Astrocyte (in vitro differentiated cells and primary cell): ENCODE measurements around the gene KIF5A. TPM values are rescaled to one million over a fixed set of nuclear protein-coding genes. Genes with fewer than 3 reads are reported as not detected.

Source experiments
- DNase-seq: peaks from one replicate; pipeline ENCODE4 v3.0.0-alpha.2; 2010; ENCODE audit warnings: low read depth
- FAIRE-seq: peaks from 2 replicates; lab custom pipeline; 2011; peaks lifted over from hg19 to GRCh38; lab: Jason Lieb, UNC
- H2AFZ ChIP-seq: 2 replicates; pipeline ENCODE4 v1.6.0; 2012; ENCODE audit warnings: low read depth, low read length, inconsistent platforms
- H3K27ac ChIP-seq: 2 replicates; pipeline ENCODE4 v1.5.1; 2011; ENCODE audit warnings: low read depth, low read length, inconsistent platforms
- H3K27me3 ChIP-seq: 2 replicates; pipeline ENCODE4 v1.6.0; 2011; ENCODE audit warnings: low read length, inconsistent platforms; ENCODE audit not compliant: insufficient read depth
- H3K36me3 ChIP-seq: 2 replicates; pipeline ENCODE4 v1.5.1; 2011; ENCODE audit warnings: low read length, inconsistent platforms; ENCODE audit not compliant: insufficient read depth
- H3K4me1 ChIP-seq: 2 replicates; pipeline ENCODE4 v1.5.1; 2011; ENCODE audit warnings: low read length, inconsistent platforms; ENCODE audit not compliant: insufficient read depth
- H3K4me2 ChIP-seq: 2 replicates; pipeline ENCODE4 v1.6.0; 2012; ENCODE audit warnings: low read length, inconsistent platforms
- H3K4me3 ChIP-seq: 2 replicates; pipeline ENCODE4 v1.5.1; 2011; ENCODE audit warnings: low read depth, mild to moderate bottlenecking, low read length, inconsistent platforms; ENCODE audit not compliant: insufficient read depth
- H3K79me2 ChIP-seq: 2 replicates; pipeline ENCODE4 v1.6.0; 2012; ENCODE audit warnings: mild to moderate bottlenecking, low read length, inconsistent platforms; ENCODE audit not compliant: insufficient read depth
- H3K9ac ChIP-seq: 2 replicates; pipeline ENCODE4 v1.6.0; 2012; ENCODE audit warnings: mild to moderate bottlenecking, low read length, inconsistent platforms
- H3K9me3 ChIP-seq: 2 replicates; pipeline ENCODE4 v1.5.1; 2012; ENCODE audit warnings: low read depth, mild to moderate bottlenecking, low read length, inconsistent platforms; ENCODE audit not compliant: insufficient read depth
- H4K20me1 ChIP-seq: 2 replicates; pipeline ENCODE4 v1.6.0; 2012; ENCODE audit warnings: low read length, inconsistent platforms; ENCODE audit not compliant: insufficient read depth
- H3K27ac Mint-ChIP-seq: one replicate; pipeline ENCODE4 v1.8.0; 2021; ENCODE audit warnings: mild to moderate bottlenecking, mixed read lengths; ENCODE audit not compliant: unreplicated experiment
- H3K27me3 Mint-ChIP-seq: one replicate; pipeline ENCODE4 v1.8.0; 2021; ENCODE audit warnings: low read depth, mixed read lengths; ENCODE audit not compliant: unreplicated experiment
- H3K36me3 Mint-ChIP-seq: one replicate; pipeline ENCODE4 v1.8.0; 2021; ENCODE audit warnings: low read depth, mixed read lengths; ENCODE audit not compliant: unreplicated experiment
- H3K4me1 Mint-ChIP-seq: one replicate; pipeline ENCODE4 v1.8.0; 2021; ENCODE audit warnings: low read depth, mixed read lengths; ENCODE audit not compliant: unreplicated experiment
- H3K4me3 Mint-ChIP-seq: one replicate; pipeline ENCODE4 v1.8.0; 2021; ENCODE audit warnings: mild to moderate bottlenecking, moderate library complexity, mixed read lengths; ENCODE audit not compliant: unreplicated experiment
- H3K9me3 Mint-ChIP-seq: one replicate; pipeline ENCODE4 v1.8.0; 2021; ENCODE audit warnings: mild to moderate bottlenecking, mixed read lengths; ENCODE audit not compliant: unreplicated experiment
- EZH2 ChIP-seq: IDR thresholded peaks from 2 replicates; pipeline ENCODE4 v1.6.1; 2012; ENCODE audit warnings: mild to moderate bottlenecking, low read length, inconsistent platforms; ENCODE audit not compliant: insufficient read depth
- total RNA-seq: library from RNA; stranded (reverse); gene quantifications from 2 replicates; pipeline ENCODE4 v1.2.1, GENCODE V29; 2021
- TF ChIP-seq, protein P1 (sequence below): IDR thresholded peaks from 2 replicates; pipeline ENCODE4 v1.5.1; 2011; ENCODE audit warnings: low read depth, mild to moderate bottlenecking, inconsistent platforms, low read length, moderate library complexity; ENCODE audit not compliant: insufficient read depth

KIF5A gene
- total RNA-seq, 1 donor from 2014 or later: 7.2 TPM

DNA sequence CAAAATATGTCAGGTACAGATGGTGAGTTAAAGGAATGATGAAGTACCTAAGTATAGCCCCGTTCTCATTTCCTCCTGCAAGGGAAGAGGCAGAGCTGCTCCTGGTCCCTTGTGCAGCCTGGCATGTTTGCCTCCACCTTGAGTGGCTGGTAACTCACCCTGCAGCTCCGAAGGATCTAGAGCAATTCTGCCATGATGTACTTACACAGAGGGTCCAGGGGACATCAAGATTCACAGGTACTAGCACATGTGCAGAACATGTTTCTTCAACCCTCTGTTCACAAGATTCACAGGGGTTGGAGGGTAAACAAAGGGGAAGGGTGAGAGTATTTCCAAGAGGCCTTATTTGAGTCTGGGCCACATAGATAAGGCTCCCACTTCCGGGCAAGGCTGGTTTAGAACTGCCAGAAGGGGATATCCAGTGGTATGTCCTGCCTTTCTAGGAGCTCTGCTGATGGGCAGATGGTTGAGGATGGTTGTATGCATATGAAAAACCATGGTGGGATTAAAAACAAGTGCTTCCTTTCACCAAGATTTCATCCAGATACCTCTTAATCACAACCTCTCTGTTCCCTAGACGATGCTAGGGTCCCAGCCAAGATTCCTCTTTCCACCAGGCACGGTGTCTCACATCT lies 10.6 kb upstream of the KIF5A start:
- no peak overlapping the region for H3K4me3 ChIP-seq
- H3K36me3 ChIP-seq: peaks cover 24% of the 10 kb centered on the region
- no peak overlapping the region for H3K9ac ChIP-seq
- Mint-ChIP-seq H3K27ac (no peak overlapping the region), H3K36me3 (peaks cover 21% of the 10 kb centered on the region), H3K4me1 (peaks cover 15% of the 10 kb centered on the region), H3K9me3 (no peaks in the 10 kb centered on the region), H3K27me3 (no peaks in the 10 kb centered on the region), H3K4me3 (no peak overlapping the region)
- no peak for DNase-seq
- peaks cover 64% of the 10 kb centered on the region for H4K20me1 ChIP-seq
- TF ChIP-seq, protein P1, sequence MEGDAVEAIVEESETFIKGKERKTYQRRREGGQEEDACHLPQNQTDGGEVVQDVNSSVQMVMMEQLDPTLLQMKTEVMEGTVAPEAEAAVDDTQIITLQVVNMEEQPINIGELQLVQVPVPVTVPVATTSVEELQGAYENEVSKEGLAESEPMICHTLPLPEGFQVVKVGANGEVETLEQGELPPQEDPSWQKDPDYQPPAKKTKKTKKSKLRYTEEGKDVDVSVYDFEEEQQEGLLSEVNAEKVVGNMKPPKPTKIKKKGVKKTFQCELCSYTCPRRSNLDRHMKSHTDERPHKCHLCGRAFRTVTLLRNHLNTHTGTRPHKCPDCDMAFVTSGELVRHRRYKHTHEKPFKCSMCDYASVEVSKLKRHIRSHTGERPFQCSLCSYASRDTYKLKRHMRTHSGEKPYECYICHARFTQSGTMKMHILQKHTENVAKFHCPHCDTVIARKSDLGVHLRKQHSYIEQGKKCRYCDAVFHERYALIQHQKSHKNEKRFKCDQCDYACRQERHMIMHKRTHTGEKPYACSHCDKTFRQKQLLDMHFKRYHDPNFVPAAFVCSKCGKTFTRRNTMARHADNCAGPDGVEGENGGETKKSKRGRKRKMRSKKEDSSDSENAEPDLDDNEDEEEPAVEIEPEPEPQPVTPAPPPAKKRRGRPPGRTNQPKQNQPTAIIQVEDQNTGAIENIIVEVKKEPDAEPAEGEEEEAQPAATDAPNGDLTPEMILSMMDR: no peak
- no peak for TF ChIP-seq EZH2
- no peaks in the 10 kb centered on the region for H3K27me3 ChIP-seq
- H3K4me2 ChIP-seq: no peak overlapping the region
- H3K4me1 ChIP-seq: peaks cover 9% of the 10 kb centered on the region
- H3K27ac ChIP-seq: no peak overlapping the region
- no peak overlapping the region for H2AFZ ChIP-seq
- H3K79me2 ChIP-seq: peaks cover 39% of the 10 kb centered on the region
- no peaks in the 10 kb centered on the region for H3K9me3 ChIP-seq
- no peak for FAIRE-seq

DNA sequence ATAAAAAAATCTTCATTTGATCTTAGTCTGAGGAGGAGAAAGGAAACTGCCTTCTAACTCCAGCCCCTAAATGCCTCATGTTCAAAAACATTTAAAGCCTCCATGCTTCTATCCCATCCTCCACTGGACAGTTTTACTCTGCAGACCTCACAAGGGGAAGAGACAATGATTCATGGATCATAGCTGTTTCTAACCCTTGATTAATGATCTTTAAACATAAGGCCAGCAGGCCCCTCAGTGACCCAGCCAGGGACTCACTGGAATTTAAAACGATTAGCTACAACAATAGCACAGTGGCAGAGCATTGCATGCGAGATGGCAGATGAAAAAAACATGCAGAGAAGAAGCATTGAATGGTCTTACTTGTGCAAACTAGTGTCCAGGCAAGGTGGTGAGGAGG lies 8.8 kb upstream of the KIF5A start:
- no peak overlapping the region for H3K9ac ChIP-seq
- peak overlapping the region; percentile 2 for H3K4me2 ChIP-seq
- H3K4me1 ChIP-seq: peaks cover 17% of the 10 kb centered on the region
- no peak overlapping the region for H3K27ac Mint-ChIP-seq
- H3K27me3 ChIP-seq: no peaks in the 10 kb centered on the region
- no peaks in the 10 kb centered on the region for H3K9me3 ChIP-seq
- FAIRE-seq: no peak
- peaks cover 67% of the 10 kb centered on the region for H4K20me1 ChIP-seq
- peaks cover 27% of the 10 kb centered on the region for H3K4me1 Mint-ChIP-seq
- no peak overlapping the region for H3K4me3 ChIP-seq
- peak; percentile 30 for DNase-seq
- H3K4me3 Mint-ChIP-seq: peak overlapping the region; percentile 14
- peaks cover 55% of the 10 kb centered on the region for H3K79me2 ChIP-seq
- H2AFZ ChIP-seq: no peak overlapping the region
- H3K36me3 ChIP-seq: peaks cover 17% of the 10 kb centered on the region
- no peaks in the 10 kb centered on the region for H3K9me3 Mint-ChIP-seq
- no peak for TF ChIP-seq EZH2
- TF ChIP-seq, protein P1: no peak
- peaks cover 18% of the 10 kb centered on the region for H3K36me3 Mint-ChIP-seq
- H3K27me3 Mint-ChIP-seq: no peaks in the 10 kb centered on the region
- H3K27ac ChIP-seq: no peak overlapping the region

DNA sequence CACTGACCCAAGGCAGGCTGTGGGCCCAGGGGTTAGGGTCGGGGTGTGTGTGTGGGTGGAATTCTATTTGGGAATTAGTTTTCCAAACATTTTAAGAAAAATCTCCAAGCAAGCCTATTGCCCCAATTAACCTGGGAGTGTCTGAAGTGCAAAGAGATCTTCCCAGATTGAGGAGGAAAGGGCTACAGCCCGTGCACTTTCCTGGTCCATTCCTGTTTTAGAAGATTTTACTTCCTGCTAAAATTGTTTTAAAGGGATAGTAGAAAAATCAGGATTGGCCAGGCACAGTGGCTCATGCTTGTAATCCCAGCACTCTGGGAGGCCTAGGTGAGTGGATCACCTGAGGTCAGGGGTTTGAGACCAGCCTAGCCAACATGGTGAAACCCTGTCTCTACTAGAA lies 8.1 kb upstream of the KIF5A start:
- peak overlapping the region; percentile 2 for H3K4me2 ChIP-seq
- no peak overlapping the region for H3K9ac ChIP-seq
- Mint-ChIP-seq H3K27me3 (no peaks in the 10 kb centered on the region), H3K36me3 (peaks cover 17% of the 10 kb centered on the region), H3K4me1 (peaks cover 28% of the 10 kb centered on the region), H3K9me3 (no peaks in the 10 kb centered on the region), H3K4me3 (no peak overlapping the region), H3K27ac (no peak overlapping the region)
- TF ChIP-seq, protein P1: no peak
- no peak for TF ChIP-seq EZH2
- FAIRE-seq: no peak
- no peaks in the 10 kb centered on the region for H3K27me3 ChIP-seq
- no peak overlapping the region for H2AFZ ChIP-seq
- H3K36me3 ChIP-seq: peaks cover 15% of the 10 kb centered on the region
- H3K79me2 ChIP-seq: peaks cover 57% of the 10 kb centered on the region
- DNase-seq: no peak
- H3K9me3 ChIP-seq: no peaks in the 10 kb centered on the region
- H3K4me3 ChIP-seq: no peak overlapping the region
- peaks cover 21% of the 10 kb centered on the region for H3K4me1 ChIP-seq
- no peak overlapping the region for H3K27ac ChIP-seq
- peaks cover 66% of the 10 kb centered on the region for H4K20me1 ChIP-seq
